HFFc6 (cell line): ENCODE measurements around the gene NUDT14. TPM values are rescaled to one million over a fixed set of nuclear protein-coding genes. Genes with fewer than 3 reads are reported as not detected.

ENCODE experiments used
- DNase-seq: peaks from one replicate; pipeline ENCODE4 v3.0.0-alpha.2; 2018
- H3K27ac Mint-ChIP-seq: 2 replicates; pipeline ENCODE4 v1.8.0; 2020; ENCODE audit warnings: mild to moderate bottlenecking, mixed read lengths
- H3K27me3 Mint-ChIP-seq: 2 replicates; pipeline ENCODE4 v1.8.0; 2021; ENCODE audit warnings: mild to moderate bottlenecking, moderate library complexity, mixed read lengths; ENCODE audit not compliant: insufficient read depth
- H3K36me3 Mint-ChIP-seq: 2 replicates; pipeline ENCODE4 v1.8.0; 2021; ENCODE audit warnings: low read depth, mixed read lengths
- H3K4me1 Mint-ChIP-seq: 2 replicates; pipeline ENCODE4 v1.8.0; 2020; ENCODE audit warnings: low read depth, mixed read lengths
- H3K4me3 Mint-ChIP-seq: 2 replicates; pipeline ENCODE4 v1.8.0; 2020; ENCODE audit warnings: mild to moderate bottlenecking, moderate library complexity, mixed read lengths
- H3K9me3 Mint-ChIP-seq: 2 replicates; pipeline ENCODE4 v1.8.0; 2020; ENCODE audit warnings: mild to moderate bottlenecking, mixed read lengths
- CTCF ChIP-seq: fragments of 200-600 bp; sonication (generic); IDR thresholded peaks from 2 replicates; pipeline ENCODE4 v1.5.0; 2021; ENCODE audit warnings: antibody characterized with exemption, mild to moderate bottlenecking
- total RNA-seq, 6 experiments: library from RNA; stranded (reverse); fragmentation: NEBNext Ultra II Directional; extraction: Animal tissue kit (Norgen Biotek cat#: 25700); gene quantifications; 2 replicates in 1 of 6; 3 replicates in 5 of 6; pipeline ENCODE4 v1.2.3, GENCODE V29; 2021

NUDT14 gene
- total RNA-seq, 6 experiments from 2014 or later: 9.8 to 13.3 (median 11.0) TPM

- Mint-ChIP-seq H3K4me1 (no peaks in the 10 kb centered on the region), H3K27ac (no peak overlapping the region), H3K36me3 (peaks cover 4% of the 10 kb centered on the region; the same call in 1 of the 2 replicates), H3K27me3 (peaks cover 4% of the 10 kb centered on the region), H3K4me3 (no peak overlapping the region), H3K9me3 (peaks cover 21% of the 10 kb centered on the region)
- TF ChIP-seq CTCF: no peak
- DNase-seq: no peak
These were observed 41.8 kb downstream of the NUDT14 start for GRCh38 chr14:105139212-105139825.

DNA sequence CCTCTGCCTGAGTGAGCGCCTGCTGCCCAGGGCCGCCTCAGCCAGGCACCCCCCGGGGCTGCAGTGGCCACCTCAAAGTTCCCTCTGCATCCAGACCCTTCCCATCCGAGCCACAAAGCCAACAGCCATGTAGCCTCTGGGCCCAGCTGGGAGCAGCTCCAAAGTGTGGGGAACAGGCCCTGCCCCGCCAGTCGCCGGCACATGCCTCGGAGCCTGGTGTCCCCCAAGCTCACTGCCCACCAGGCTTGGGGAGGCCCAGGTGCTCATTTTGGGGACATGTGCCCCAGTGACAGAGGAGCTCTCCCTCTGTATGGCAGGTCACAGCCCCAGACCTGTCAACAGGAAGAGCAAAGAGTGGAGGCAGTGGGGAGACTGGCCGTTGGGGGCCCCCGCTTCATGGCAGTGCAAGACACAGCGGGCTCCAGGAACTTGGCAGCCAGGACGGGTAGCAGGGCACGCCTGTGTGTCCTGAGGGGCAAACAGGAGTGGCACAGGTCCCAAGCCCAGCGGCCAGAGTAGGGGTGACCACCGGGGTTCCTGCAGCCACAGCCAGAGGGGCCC, 42.5 kb downstream of the NUDT14 start:
- DNase-seq: no peak
- H3K27ac Mint-ChIP-seq: no peak overlapping the region
- H3K4me3 Mint-ChIP-seq: no peak overlapping the region
- peaks cover 4% of the 10 kb centered on the region; the same call in 1 of the 2 replicates for H3K36me3 Mint-ChIP-seq
- no peaks in the 10 kb centered on the region for H3K4me1 Mint-ChIP-seq
- TF ChIP-seq CTCF: no peak
- peaks cover 4% of the 10 kb centered on the region for H3K27me3 Mint-ChIP-seq
- H3K9me3 Mint-ChIP-seq: peaks cover 21% of the 10 kb centered on the region

GRCh38 chr14:105138021-105138541, 43.0 kb downstream of the NUDT14 start:
- no peak overlapping the region for H3K4me3 Mint-ChIP-seq
- H3K27me3 Mint-ChIP-seq: peaks cover 4% of the 10 kb centered on the region
- peaks cover 21% of the 10 kb centered on the region for H3K9me3 Mint-ChIP-seq
- H3K4me1 Mint-ChIP-seq: no peaks in the 10 kb centered on the region
- H3K36me3 Mint-ChIP-seq: peaks cover 4% of the 10 kb centered on the region; the same call in 1 of the 2 replicates
- TF ChIP-seq CTCF: no peak
- H3K27ac Mint-ChIP-seq: no peak overlapping the region
- DNase-seq: no peak

- peaks cover 21% of the 10 kb centered on the region for H3K9me3 Mint-ChIP-seq
- H3K27ac Mint-ChIP-seq: no peak overlapping the region
- DNase-seq: no peak
- H3K4me3 Mint-ChIP-seq: no peak overlapping the region
- H3K4me1 Mint-ChIP-seq: no peaks in the 10 kb centered on the region
- H3K36me3 Mint-ChIP-seq: peaks cover 4% of the 10 kb centered on the region; the same call in 1 of the 2 replicates
- no peak for TF ChIP-seq CTCF
- H3K27me3 Mint-ChIP-seq: peaks cover 4% of the 10 kb centered on the region
These were observed 43.6 kb downstream of the NUDT14 start for GRCh38 chr14:105137481-105138020.

DNA sequence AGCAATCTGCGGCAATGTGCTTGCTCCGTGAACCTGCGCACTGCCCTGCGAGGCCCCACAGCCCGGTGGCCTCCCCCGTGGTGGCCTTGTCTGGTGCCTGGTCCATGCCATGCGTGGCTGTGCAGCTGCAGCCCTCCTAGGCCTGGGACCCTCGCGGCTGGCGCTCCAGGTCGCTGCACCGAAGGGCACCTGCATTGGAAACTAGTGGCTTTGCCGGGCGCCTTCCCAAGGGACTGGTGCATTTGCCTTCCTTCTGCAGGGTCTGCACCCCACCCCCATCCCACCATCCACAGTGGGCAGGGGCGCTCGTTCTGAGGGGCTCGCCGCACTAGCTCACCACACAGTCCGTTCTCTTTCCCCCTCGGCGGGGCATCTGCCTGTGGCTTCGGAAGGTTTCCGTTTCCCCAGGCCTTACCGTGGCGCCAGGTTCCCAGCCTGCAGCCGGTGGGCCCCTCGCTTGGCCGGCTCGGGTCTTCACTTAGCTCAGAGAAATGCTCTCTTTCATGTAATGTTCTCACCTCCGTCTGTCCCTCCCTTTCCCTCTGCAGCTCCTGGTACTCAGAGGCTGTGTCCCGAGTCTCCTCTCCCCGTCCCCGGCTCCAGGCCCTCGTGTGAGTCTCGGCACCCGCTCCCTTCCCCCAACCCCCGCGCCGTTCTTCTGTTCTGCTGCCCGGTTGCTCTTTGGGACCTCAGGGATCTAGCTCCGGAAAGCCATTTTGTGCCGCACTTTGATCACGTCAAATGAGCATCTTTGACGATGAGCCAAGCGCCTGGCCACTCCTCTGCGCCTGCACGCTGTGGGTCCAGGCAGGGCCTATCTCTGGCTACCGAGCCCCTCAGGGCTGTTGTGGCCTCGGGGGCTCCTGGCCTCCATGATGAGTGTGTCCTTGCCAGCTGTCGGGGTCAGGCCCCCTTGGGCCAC, 44.5 kb downstream of the NUDT14 start:
- Mint-ChIP-seq H3K4me1 (no peaks in the 10 kb centered on the region), H3K27me3 (peaks cover 4% of the 10 kb centered on the region), H3K36me3 (peaks cover 4% of the 10 kb centered on the region; the same call in 1 of the 2 replicates), H3K27ac (no peak overlapping the region), H3K4me3 (no peak overlapping the region), H3K9me3 (peaks cover 21% of the 10 kb centered on the region)
- no peak for TF ChIP-seq CTCF
- DNase-seq: no peak
